HG03025 (cell line): ENCODE data around the gene NFATC4.

ENCODE experiments used
- ATAC-seq: cut with Tn5 transposase; IDR thresholded peaks from one replicate; pipeline ENCODE4 v1.9.1; 2021; ENCODE audit warnings: mild to moderate bottlenecking, moderate library complexity; ENCODE audit not compliant: unreplicated experiment, low FRiP score

The NFATC4 gene

DNA sequence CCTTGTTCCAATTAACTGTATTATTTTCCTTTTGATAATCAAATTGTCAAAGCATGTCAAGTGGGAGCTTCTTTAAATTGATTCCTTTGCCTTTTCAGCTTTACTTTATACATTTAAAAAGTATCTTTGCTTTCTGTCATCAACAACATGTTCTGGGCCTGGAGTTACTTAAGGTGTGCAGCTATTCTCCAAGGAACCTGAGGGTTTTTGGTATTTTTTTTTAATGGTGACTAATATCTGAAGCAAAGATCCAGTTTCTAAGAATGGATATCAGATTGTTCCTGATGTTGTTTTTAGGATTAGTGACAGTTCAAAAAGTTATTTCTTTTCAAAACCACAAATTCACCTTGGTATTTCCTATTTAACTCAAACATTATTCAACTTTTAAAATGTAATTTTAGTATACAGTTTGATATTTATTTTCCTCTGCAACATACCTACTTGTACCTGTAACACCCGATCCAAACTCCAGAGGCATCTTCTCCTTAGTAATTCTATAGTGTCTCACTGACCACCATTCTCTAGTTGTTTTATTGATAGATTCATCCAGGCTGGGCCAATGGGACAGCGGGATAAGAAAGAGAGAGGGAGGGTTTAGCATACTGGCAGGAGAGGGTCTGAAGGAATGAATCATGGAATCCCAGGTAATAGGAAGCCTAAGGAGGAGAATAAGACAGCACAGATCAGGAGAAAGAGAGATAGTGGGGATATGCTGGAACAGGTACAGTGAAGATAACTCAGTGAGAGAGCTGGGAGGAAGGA is 58.3 kb downstream of the NFATC4 start:
- no peak for ATAC-seq

DNA sequence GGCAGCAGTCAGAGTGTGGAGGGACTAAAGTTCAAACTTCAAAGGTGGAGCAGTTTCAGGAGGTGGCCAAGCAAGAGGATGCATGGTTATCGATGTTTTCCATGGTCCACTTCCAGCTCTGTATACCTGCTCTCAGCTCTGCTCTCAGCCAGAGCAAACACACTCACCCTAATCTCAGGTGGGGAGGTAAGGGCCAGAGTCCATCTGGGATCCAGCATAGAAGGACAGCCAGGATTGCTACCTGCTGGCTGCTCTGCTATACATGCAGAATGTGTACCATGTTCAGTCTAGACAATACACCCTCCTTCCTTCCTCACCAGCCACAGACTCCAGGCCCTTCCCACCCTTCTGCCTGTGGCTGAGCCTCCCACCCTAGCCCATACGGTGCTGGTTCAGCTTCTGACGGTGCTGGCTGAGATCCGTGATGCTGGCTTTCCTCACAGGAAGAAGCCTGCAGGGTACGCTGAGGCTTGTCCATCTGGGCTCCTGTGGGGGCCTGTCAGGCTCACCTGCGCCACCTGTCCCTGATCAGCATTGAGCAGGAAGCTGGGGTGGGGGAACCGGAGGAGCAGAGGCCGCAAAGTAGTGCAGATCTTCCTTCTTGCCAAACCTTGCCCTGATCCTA is 59.0 kb downstream of the NFATC4 start:
- ATAC-seq, result no peak

DNA sequence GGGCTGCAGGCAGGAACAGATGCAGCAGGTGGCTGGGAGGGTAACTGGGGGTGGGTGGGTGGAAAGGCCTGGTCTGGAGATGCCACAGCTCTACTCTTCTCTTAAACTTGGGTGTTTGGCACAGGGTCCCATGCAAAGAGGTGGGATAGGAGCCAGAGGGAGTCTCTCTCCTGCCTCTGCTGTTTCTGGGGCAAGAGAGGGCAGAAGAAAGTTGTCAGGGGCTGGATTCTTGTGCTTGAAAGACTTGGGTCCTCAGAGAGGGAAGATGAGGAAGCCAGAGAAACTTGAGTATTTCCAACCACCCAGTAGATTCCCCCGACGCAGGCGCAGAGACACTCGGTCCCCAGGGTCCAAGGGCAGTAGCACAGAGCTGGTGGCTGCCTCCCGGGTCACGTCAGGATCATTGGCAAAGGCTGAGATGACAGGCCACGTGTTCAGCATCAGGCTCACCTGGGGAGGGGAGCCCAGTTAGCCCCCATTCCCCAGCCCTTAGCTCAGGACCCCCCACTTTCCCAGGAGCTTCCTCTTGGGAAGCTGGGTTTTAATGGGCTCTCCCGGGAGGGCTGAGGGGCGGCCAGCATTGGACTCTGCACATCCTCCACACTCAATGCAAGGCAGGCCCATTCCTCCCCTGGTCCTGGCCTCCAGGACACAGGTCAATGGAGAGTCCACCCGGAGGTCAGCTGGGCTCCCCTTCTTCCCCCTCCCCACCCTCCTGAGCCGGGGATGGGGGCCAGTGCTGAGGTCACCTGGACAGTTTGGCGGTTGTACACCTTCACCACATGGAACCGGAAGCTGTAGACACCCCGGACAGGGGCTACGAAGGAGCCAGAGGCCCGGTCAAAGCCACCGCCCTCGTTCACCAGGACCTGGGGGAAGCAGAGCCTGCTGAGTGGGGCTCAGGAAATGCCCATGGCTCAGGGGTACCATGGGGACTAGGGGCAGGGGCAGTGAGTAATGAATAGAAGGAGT is 59.8 kb downstream of the NFATC4 start:
- no peak for ATAC-seq

DNA sequence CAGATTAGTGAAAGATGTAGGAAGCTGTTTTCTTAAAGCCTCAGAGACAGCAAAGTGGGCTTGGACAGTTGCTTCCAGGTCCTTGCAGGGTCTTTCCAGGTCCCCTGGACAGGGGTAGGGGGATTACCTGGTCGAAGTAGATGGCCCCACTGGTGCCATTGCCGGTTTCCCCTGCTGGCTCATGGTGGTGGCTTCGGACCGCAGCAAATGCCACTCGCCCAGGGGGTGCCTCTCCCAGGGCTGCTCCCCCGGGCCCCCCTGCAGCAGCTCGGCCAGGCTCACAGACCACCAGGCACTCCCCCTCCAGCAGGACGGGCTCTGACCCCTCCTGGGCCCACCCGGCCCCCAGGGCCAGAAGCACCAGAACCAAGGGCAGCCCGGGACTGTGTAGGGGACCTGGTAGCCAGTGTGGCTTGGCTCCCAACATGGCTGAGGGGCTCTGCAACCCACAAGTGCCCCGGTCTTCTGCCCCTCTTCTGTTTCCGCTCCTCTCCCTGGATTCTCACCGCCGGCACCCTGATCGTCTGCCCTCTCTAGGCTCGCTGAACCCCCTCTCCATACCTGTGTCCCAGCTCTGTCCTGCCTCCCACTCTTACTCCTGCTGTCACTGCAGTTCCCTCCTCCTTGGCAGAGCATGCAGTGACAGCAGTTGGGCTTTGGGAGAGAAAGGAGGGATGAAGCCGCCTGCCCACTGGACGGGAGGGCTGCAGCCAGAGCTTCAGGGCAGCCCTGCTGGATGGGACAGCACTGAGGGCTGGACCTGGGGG is 60.8 kb downstream of the NFATC4 start:
- ATAC-seq, result no peak
